ENCODE results near the gene EIF6.

DNA sequence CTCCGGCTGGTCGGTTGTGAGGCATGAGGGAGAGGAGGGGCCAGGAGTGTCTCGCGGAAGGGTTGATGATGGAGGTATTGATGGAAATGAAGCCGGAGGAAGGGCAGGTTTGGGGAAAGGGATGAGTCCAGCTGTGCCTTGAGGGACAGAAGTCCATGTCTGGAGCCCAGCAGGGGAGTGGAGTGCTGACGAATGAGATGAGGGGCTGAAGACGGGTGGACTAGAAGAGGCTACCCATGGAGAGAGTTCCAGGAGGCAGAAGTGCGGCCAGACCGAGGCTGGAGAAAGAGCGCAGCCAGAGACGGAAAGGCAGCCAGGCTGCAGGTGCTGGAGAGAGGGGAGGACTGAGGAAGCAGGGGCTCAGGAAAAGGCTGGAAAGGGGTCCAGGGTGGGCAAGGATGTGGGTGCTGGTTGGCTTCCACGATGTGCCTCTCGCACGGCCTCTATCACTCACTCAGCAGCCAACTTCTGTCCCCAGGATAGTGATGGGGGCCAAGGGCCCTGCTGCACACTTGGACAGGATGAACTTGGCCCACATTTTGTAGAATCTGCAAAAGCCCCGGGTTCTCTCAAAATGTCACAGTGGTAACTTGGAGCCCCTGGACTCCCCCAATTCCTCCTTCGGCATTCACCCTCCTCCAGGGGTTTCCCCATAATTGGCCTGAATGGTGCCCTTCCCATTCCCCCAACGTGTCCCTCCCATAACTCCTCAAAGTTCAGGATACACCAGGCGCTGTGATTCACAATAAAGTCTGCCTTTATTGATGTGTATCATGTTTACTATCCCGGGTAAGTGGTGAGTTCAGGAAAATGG, 627 bp upstream of the EIF6 start:
- TF ChIP-seq EZH2 (IDR thresholded peaks at IDR 0.05; ENCODE audit: insufficient read depth, low read length), result no peak
- TF ChIP-seq, protein P1, sequence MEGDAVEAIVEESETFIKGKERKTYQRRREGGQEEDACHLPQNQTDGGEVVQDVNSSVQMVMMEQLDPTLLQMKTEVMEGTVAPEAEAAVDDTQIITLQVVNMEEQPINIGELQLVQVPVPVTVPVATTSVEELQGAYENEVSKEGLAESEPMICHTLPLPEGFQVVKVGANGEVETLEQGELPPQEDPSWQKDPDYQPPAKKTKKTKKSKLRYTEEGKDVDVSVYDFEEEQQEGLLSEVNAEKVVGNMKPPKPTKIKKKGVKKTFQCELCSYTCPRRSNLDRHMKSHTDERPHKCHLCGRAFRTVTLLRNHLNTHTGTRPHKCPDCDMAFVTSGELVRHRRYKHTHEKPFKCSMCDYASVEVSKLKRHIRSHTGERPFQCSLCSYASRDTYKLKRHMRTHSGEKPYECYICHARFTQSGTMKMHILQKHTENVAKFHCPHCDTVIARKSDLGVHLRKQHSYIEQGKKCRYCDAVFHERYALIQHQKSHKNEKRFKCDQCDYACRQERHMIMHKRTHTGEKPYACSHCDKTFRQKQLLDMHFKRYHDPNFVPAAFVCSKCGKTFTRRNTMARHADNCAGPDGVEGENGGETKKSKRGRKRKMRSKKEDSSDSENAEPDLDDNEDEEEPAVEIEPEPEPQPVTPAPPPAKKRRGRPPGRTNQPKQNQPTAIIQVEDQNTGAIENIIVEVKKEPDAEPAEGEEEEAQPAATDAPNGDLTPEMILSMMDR (IDR thresholded peaks at IDR 0.05; ENCODE audit: insufficient read depth, low read depth, low read length), result no peak
